PC-3 (cell line): ENCODE data around the gene IL18BP. TPM values are rescaled to one million over a fixed set of nuclear protein-coding genes. Genes with fewer than 3 reads are reported as not detected.

Experiments used
- ATAC-seq: fragments of 200-7000 bp; cut with Tn5 transposase; 2 replicates; pipeline ENCODE4 v1.9.1; 2020; ENCODE audit warnings: mild to moderate bottlenecking, moderate library complexity
- BruUV-seq: library from RNA; stranded (reverse); fragments of 400-500 nt; replicated peaks from 2 replicates; lab custom pipeline; 2021; lab: Mats Ljungman, UMichigan
- CTCF ChIA-PET: fragments of 300-600 bp; sonication (Branson Sonifier 250); formaldehyde crosslinking; loops from one replicate; lab custom pipeline; 2022; ENCODE audit warnings: antibody characterized with exemption; lab: Charles Lee
- POLR2A ChIA-PET: fragments of 300-600 bp; sonication (Branson Sonifier 250); formaldehyde crosslinking; loops from one replicate; lab custom pipeline; 2022; ENCODE audit warnings: antibody characterized with exemption; ENCODE audit not compliant: unreplicated experiment; lab: Charles Lee
- DNase-seq: peaks from one replicate; pipeline ENCODE4 v3.0.0-alpha.2; 2015
- H2AFZ ChIP-seq: fragments of 300-600 bp; sonication (generic); 2 replicates; pipeline ENCODE4 v1.6.0; 2016; ENCODE audit warnings: antibody characterized with exemption, low read length
- H3F3A ChIP-seq: fragments of 300-600 bp; sonication (generic); one replicate; pipeline ENCODE4 v1.6.0; 2017; ENCODE audit warnings: antibody characterized with exemption, low read length, control low read depth, mild to moderate bottlenecking; ENCODE audit not compliant: unreplicated experiment
- H3K27ac ChIP-seq: fragments of 300-600 bp; sonication (generic); 2 replicates; pipeline ENCODE4 v1.5.1; 2016; ENCODE audit warnings: mild to moderate bottlenecking, low read length
- H3K27me3 ChIP-seq: fragments of 300-600 bp; sonication (generic); 2 replicates; pipeline ENCODE4 v1.6.1; 2016; ENCODE audit warnings: low read length, mixed read lengths
- H3K36me3 ChIP-seq: fragments of 300-600 bp; sonication (generic); 2 replicates; pipeline ENCODE4 v1.6.1; 2016; ENCODE audit warnings: low read depth, mixed run types, low read length, mixed read lengths
- H3K4me1 ChIP-seq: fragments of 300-600 bp; sonication (generic); 2 replicates; pipeline ENCODE4 v1.5.1; 2016; ENCODE audit warnings: low read length; ENCODE audit not compliant: insufficient read depth
- H3K4me2 ChIP-seq: fragments of 300-600 bp; sonication (generic); 2 replicates; pipeline ENCODE4 v1.6.0; 2016; ENCODE audit warnings: low read length
- H3K4me3 ChIP-seq: fragments of 300-600 bp; sonication (generic); 2 replicates; pipeline ENCODE4 v1.5.1; 2016; ENCODE audit warnings: mild to moderate bottlenecking, low read length, mixed read lengths
- H3K79me2 ChIP-seq: fragments of 300-600 bp; sonication (generic); 2 replicates; pipeline ENCODE4 v1.6.1; 2017; ENCODE audit warnings: low read length, mixed read lengths
- H3K9ac ChIP-seq: fragments of 300-600 bp; sonication (generic); 2 replicates; pipeline ENCODE4 v1.6.0; 2016; ENCODE audit warnings: mild to moderate bottlenecking, low read length
- H3K9me2 ChIP-seq: fragments of 300-600 bp; sonication (generic); replicated peaks from 2 replicates; pipeline ENCODE4 v1.6.1; 2016; ENCODE audit warnings: mixed run types, low read length, mixed read lengths
- H3K9me3 ChIP-seq: fragments of 300-600 bp; sonication (generic); 2 replicates; pipeline ENCODE4 v1.6.1; 2016; ENCODE audit warnings: low read length, mixed read lengths
- H4K20me1 ChIP-seq: fragments of 300-600 bp; sonication (generic); 2 replicates; pipeline ENCODE4 v1.6.1; 2016; ENCODE audit warnings: low read length, mixed read lengths
- EZH2 ChIP-seq: fragments of 300-600 bp; sonication (generic); IDR thresholded peaks from one replicate; pipeline ENCODE4 v1.6.1; 2017; ENCODE audit warnings: antibody characterized with exemption, mild to moderate bottlenecking, low read length; ENCODE audit not compliant: unreplicated experiment
- EZH2phosphoT487 ChIP-seq: fragments of 300-600 bp; sonication (generic); IDR thresholded peaks from 2 replicates; pipeline ENCODE4 v1.6.1; 2018; ENCODE audit warnings: mild to moderate bottlenecking, antibody characterized with exemption, low read length, borderline replicate concordance
- intact Hi-C: fragments of 100-400 bp; cut with micrococcal nuclease; formaldehyde crosslinking; loops from 2 replicates; pipeline ENCODE4 v1.9.0; 2023
- total RNA-seq: library from RNA; depleted of rRNA; stranded (reverse); fragments of >200 nt; gene quantifications from 2 replicates; pipeline ENCODE4 v1.2.3, GENCODE V29; 2014
- TF ChIP-seq, protein P1 (sequence below): fragments of 300-600 bp; sonication (generic); conservative IDR thresholded peaks from 2 replicates; pipeline ENCODE4 v1.5.1; 2017; ENCODE audit warnings: antibody characterized with exemption, low read depth, mild to moderate bottlenecking, low read length

The IL18BP gene
- total RNA-seq, 1 experiment from 2014 or later, result 7.2 TPM

- ATAC-seq, result no peak
- POLR2A ChIA-PET, result no interaction called here
Measured at GRCh38 chr11:72009156-72009555, 10.4 kb downstream of the IL18BP start.

GRCh38 chr11:72010529-72011233 lies 12.0 kb downstream of the IL18BP start:
- H3K36me3 ChIP-seq, result peaks cover 83% of the 10 kb centered on the region
- ChIA-PET CTCF (no interaction called here), POLR2A (interaction anchor here (0.6 kb wide), 1 partner anchor 1782 kb away, joined by 5 read pairs; no protein-coding TSS in a partner anchor)
- no peaks in the 10 kb centered on the region for H3K9me3 ChIP-seq
- no peak for ATAC-seq
- H3K9ac ChIP-seq, result no peak overlapping the region
- no peak for DNase-seq
- no TSS peak for BruUV-seq
- H3K4me1 ChIP-seq, result no peaks in the 10 kb centered on the region
- H3K9me2 ChIP-seq, result no peaks in the 10 kb centered on the region
- no peak overlapping the region for H3K4me2 ChIP-seq
- no peaks in the 10 kb centered on the region for H3K79me2 ChIP-seq
- H3K4me3 ChIP-seq, result no peak overlapping the region
- H3K27ac ChIP-seq, result no peak overlapping the region
- no peak for TF ChIP-seq EZH2
- TF ChIP-seq, protein P1, sequence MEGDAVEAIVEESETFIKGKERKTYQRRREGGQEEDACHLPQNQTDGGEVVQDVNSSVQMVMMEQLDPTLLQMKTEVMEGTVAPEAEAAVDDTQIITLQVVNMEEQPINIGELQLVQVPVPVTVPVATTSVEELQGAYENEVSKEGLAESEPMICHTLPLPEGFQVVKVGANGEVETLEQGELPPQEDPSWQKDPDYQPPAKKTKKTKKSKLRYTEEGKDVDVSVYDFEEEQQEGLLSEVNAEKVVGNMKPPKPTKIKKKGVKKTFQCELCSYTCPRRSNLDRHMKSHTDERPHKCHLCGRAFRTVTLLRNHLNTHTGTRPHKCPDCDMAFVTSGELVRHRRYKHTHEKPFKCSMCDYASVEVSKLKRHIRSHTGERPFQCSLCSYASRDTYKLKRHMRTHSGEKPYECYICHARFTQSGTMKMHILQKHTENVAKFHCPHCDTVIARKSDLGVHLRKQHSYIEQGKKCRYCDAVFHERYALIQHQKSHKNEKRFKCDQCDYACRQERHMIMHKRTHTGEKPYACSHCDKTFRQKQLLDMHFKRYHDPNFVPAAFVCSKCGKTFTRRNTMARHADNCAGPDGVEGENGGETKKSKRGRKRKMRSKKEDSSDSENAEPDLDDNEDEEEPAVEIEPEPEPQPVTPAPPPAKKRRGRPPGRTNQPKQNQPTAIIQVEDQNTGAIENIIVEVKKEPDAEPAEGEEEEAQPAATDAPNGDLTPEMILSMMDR, result no peak
- TF ChIP-seq EZH2phosphoT487, result no peak
- H3F3A ChIP-seq, result no peaks in the 10 kb centered on the region
- no peaks in the 10 kb centered on the region for H3K27me3 ChIP-seq
- H4K20me1 ChIP-seq, result no peaks in the 10 kb centered on the region; the same call in none of the 2 replicates
- H2AFZ ChIP-seq, result no peak overlapping the region
- intact Hi-C loops, result no loop called here

More at GRCh38 chr11:72009156-72009555, 10.4 kb downstream of the IL18BP start:
- peaks cover 6% of the 10 kb centered on the region for H3F3A ChIP-seq
- H4K20me1 ChIP-seq, result peaks cover 5% of the 10 kb centered on the region
- H3K4me3 ChIP-seq, result no peak overlapping the region
- BruUV-seq, result no TSS peak
- CTCF ChIA-PET, result no interaction called here
- H3K9ac ChIP-seq, result no peak overlapping the region
- no peak overlapping the region for H2AFZ ChIP-seq
- H3K9me3 ChIP-seq, result no peaks in the 10 kb centered on the region
- H3K79me2 ChIP-seq, result no peaks in the 10 kb centered on the region
- no peak overlapping the region for H3K4me2 ChIP-seq
- no peak for DNase-seq
- intact Hi-C loops, result no loop called here
- no peak overlapping the region for H3K27ac ChIP-seq
- no peaks in the 10 kb centered on the region for H3K4me1 ChIP-seq
- TF ChIP-seq, protein P1, result no peak
- TF ChIP-seq EZH2 (no peak), EZH2phosphoT487 (no peak)
- no peaks in the 10 kb centered on the region for H3K9me2 ChIP-seq
- H3K36me3 ChIP-seq, result peaks cover 83% of the 10 kb centered on the region
- H3K27me3 ChIP-seq, result no peaks in the 10 kb centered on the region

DNA sequence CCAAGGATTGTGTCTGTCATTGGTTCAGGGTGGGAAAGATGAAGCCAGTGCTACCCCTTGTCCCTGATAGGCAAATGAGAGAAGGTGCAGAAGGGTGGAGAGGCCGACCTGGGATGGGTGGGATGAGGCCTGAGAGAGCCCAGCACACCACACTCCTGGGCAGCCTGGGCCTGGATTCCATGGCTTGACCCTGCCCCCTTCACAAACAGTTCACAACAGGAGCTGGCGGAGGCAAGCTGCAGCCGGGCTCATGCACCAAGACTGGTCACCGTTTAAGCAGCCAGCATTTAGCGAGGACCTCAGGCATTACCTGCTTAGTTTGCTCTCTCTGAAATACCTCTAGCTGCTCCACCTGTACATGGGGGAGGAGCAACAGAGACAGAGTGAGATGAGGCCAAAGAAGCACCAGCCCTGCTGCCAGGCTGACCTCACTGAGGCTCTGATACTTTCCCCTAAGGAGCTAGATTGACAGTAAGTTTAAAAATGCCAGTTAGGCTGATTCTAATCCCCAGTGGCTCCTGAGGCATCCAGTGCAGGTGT lies 13.5 kb downstream of the IL18BP start:
- Histone ChIP-seq H3F3A (no peaks in the 10 kb centered on the region), H4K20me1 (no peaks in the 10 kb centered on the region; the same call in 1 of the 2 replicates), H3K4me3 (no peak overlapping the region), H3K9ac (no peak overlapping the region), H3K36me3 (peaks cover 83% of the 10 kb centered on the region), H3K4me2 (no peak overlapping the region), H3K9me2 (no peaks in the 10 kb centered on the region), H3K27me3 (no peaks in the 10 kb centered on the region), H3K9me3 (no peaks in the 10 kb centered on the region), H3K27ac (no peak overlapping the region), H2AFZ (no peak overlapping the region), H3K4me1 (no peaks in the 10 kb centered on the region), H3K79me2 (no peaks in the 10 kb centered on the region)
- DNase-seq, result no peak
- intact Hi-C loops, result no loop called here
- no TSS peak for BruUV-seq
- POLR2A ChIA-PET, result no interaction called here
- TF ChIP-seq, protein P1, result no peak
- TF ChIP-seq EZH2 (no peak), EZH2phosphoT487 (no peak)
- CTCF ChIA-PET, result interaction anchor here (1.5 kb wide), 1 partner anchor 13 kb away, joined by 6 read pairs; no protein-coding TSS in a partner anchor
- no peak for ATAC-seq
